ENCODE results near the gene PDCD1.

- TF ChIP-seq EZH2 (IDR thresholded peaks at IDR 0.05) = no peak
- TF ChIP-seq POLR2AphosphoS5 (IDR thresholded peaks at IDR 0.05; ENCODE audit: low read depth, low read length) = no peak
- no peak for TF ChIP-seq ELF1 (IDR thresholded peaks at IDR 0.05; ENCODE audit: borderline replicate concordance, low read depth)
- no peak for TF ChIP-seq POLR2A (IDR thresholded peaks at IDR 0.05; ENCODE audit: borderline replicate concordance, extremely low read depth, insufficient read depth, insufficient read length)
- no peak for TF ChIP-seq SRF (IDR thresholded peaks at IDR 0.05; ENCODE audit: low read depth)
- TF ChIP-seq, protein P1, sequence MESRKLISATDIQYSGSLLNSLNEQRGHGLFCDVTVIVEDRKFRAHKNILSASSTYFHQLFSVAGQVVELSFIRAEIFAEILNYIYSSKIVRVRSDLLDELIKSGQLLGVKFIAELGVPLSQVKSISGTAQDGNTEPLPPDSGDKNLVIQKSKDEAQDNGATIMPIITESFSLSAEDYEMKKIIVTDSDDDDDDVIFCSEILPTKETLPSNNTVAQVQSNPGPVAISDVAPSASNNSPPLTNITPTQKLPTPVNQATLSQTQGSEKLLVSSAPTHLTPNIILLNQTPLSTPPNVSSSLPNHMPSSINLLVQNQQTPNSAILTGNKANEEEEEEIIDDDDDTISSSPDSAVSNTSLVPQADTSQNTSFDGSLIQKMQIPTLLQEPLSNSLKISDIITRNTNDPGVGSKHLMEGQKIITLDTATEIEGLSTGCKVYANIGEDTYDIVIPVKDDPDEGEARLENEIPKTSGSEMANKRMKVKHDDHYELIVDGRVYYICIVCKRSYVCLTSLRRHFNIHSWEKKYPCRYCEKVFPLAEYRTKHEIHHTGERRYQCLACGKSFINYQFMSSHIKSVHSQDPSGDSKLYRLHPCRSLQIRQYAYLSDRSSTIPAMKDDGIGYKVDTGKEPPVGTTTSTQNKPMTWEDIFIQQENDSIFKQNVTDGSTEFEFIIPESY (IDR thresholded peaks at IDR 0.05; ENCODE audit: extremely low read depth, insufficient replicate concordance, low read length) = no peak
- TF ChIP-seq, protein P2, sequence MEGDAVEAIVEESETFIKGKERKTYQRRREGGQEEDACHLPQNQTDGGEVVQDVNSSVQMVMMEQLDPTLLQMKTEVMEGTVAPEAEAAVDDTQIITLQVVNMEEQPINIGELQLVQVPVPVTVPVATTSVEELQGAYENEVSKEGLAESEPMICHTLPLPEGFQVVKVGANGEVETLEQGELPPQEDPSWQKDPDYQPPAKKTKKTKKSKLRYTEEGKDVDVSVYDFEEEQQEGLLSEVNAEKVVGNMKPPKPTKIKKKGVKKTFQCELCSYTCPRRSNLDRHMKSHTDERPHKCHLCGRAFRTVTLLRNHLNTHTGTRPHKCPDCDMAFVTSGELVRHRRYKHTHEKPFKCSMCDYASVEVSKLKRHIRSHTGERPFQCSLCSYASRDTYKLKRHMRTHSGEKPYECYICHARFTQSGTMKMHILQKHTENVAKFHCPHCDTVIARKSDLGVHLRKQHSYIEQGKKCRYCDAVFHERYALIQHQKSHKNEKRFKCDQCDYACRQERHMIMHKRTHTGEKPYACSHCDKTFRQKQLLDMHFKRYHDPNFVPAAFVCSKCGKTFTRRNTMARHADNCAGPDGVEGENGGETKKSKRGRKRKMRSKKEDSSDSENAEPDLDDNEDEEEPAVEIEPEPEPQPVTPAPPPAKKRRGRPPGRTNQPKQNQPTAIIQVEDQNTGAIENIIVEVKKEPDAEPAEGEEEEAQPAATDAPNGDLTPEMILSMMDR (IDR thresholded peaks at IDR 0.05 in 2 of 3, conservative IDR thresholded peaks at IDR 0.05 in 1 of 3; ENCODE audit: borderline replicate concordance in 1 of 3, insufficient read depth in 1 of 3, low read depth in 2 of 3, low read length in 2 of 3) = no peak
- no peak for TF ChIP-seq TCF7L2 (IDR thresholded peaks at IDR 0.05; ENCODE audit: borderline replicate concordance, extremely low read depth, insufficient read depth, insufficient read length)
- TF ChIP-seq, protein P3, sequence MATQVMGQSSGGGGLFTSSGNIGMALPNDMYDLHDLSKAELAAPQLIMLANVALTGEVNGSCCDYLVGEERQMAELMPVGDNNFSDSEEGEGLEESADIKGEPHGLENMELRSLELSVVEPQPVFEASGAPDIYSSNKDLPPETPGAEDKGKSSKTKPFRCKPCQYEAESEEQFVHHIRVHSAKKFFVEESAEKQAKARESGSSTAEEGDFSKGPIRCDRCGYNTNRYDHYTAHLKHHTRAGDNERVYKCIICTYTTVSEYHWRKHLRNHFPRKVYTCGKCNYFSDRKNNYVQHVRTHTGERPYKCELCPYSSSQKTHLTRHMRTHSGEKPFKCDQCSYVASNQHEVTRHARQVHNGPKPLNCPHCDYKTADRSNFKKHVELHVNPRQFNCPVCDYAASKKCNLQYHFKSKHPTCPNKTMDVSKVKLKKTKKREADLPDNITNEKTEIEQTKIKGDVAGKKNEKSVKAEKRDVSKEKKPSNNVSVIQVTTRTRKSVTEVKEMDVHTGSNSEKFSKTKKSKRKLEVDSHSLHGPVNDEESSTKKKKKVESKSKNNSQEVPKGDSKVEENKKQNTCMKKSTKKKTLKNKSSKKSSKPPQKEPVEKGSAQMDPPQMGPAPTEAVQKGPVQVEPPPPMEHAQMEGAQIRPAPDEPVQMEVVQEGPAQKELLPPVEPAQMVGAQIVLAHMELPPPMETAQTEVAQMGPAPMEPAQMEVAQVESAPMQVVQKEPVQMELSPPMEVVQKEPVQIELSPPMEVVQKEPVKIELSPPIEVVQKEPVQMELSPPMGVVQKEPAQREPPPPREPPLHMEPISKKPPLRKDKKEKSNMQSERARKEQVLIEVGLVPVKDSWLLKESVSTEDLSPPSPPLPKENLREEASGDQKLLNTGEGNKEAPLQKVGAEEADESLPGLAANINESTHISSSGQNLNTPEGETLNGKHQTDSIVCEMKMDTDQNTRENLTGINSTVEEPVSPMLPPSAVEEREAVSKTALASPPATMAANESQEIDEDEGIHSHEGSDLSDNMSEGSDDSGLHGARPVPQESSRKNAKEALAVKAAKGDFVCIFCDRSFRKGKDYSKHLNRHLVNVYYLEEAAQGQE (IDR thresholded peaks at IDR 0.05; ENCODE audit: low read depth) = no peak
- TF ChIP-seq CEBPB (IDR thresholded peaks at IDR 0.05; ENCODE audit: low read depth) = no peak
Observed at GRCh38 chr2:241855245-241855887, 3.3 kb downstream of the PDCD1 start.

Data from HCT116 (cell line).